Uterine smooth muscle cell (primary cell): ENCODE data around the gene PIK3R5. TPM values are rescaled to one million over a fixed set of nuclear protein-coding genes. Genes with fewer than 3 reads are reported as not detected.

Experiments used
- total RNA-seq: library from RNA; depleted of rRNA; stranded (reverse); fragments of >200 nt; gene quantifications from 2 replicates; pipeline ENCODE4 v1.2.3, GENCODE V29; 2014

PIK3R5 gene, protein sequence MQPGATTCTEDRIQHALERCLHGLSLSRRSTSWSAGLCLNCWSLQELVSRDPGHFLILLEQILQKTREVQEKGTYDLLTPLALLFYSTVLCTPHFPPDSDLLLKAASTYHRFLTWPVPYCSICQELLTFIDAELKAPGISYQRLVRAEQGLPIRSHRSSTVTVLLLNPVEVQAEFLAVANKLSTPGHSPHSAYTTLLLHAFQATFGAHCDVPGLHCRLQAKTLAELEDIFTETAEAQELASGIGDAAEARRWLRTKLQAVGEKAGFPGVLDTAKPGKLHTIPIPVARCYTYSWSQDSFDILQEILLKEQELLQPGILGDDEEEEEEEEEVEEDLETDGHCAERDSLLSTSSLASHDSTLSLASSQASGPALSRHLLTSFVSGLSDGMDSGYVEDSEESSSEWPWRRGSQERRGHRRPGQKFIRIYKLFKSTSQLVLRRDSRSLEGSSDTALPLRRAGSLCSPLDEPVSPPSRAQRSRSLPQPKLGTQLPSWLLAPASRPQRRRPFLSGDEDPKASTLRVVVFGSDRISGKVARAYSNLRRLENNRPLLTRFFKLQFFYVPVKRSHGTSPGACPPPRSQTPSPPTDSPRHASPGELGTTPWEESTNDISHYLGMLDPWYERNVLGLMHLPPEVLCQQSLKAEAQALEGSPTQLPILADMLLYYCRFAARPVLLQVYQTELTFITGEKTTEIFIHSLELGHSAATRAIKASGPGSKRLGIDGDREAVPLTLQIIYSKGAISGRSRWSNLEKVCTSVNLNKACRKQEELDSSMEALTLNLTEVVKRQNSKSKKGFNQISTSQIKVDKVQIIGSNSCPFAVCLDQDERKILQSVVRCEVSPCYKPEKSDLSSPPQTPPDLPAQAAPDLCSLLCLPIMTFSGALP
- not detected in 2 replicates for total RNA-seq

DNA sequence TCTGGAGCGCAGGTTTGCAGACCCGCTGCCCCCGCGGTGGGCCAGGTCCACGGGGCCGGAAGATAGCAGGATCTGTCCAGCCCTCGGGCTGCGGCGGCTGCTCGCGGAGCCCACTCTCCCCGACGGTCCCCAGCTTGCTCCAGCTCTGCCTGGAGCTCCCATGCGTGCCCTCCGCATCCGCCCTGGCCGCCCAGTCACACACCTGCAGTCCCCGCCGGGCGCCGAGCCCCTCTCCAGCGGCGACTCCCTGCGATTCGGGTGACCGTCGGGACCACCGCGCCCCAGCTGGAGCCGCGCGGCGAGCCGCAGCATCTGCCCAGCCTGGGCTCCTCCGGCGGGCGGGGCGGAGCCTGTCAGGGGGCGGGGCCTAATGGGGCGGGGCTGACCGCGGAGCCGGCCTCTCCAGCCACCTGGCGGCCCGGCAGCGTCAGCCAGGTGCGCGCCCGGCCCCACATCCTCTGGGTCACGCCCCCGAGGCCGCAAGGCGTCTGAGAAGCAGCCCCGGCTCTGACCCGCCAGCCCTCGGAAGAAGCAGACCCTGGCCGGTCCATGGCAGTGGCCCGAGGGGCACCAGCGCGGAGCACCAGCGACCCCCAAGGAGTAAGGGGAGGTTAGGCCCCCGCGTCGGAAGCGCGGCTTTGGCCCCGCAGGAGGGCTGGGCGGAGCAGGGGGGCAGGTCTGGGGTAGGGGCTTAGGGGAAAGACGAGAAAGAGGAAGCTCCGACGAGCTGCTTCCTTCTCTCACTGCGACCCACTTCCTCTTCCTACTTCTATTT, at the start of gene PIK3R5:
Gene PIK3R5 (minus strand): TSS at position 314 of the 775 bp plus-strand sequence. CDS start 54,213 bp downstream, outside the sequence.

DNA sequence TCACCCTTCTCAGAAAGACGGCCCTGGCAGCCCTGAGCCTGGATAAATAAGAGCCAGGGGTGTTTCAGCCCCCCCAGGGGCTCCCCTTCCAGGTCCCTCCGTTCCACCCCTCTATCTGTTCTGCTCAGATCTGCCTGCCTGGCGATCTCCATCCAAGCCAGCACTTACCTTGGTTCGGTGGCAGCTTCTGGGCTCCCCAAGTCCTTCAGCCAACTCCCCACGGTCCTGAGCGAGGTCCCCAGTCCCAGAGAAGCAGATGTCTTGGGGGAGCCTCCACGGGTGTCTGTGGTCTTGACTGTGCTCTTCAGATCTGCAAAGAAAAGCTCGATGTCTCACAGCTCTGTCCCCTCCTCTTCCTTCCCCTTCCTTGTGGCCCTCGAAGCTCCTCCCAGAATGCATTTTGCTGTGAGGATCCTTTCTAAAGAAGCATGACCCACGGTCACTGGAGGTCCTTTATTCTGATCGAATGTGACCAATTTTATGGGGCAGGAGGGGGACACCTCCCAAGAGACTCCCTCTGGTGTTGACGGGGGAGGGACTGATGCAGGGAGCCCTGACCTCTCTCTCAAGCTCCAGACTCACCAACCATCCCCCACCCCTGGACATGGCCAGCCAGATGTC, 98.0 kb downstream of the PIK3R5 start, which contains the start of gene PIK3R6:
Gene PIK3R6 (minus strand): TSS at position 314 of the 621 bp plus-strand sequence. CDS start 17,880 bp downstream, outside the sequence.

Other genes starting within 250 kb of the PIK3R5 start
- gene CCDC42, start 220.9 kb downstream of the PIK3R5 start, total RNA-seq: not detected in 2 replicates
- not detected in 2 replicates for gene SPDYE4, start 207.2 kb downstream of the PIK3R5 start, total RNA-seq
- gene MFSD6L, start 166.3 kb downstream of the PIK3R5 start, total RNA-seq: not detected in 2 replicates
- 0.22 TPM in 1 of 2 replicates, not detected in the other for gene PIK3R6, start 98.0 kb downstream of the PIK3R5 start, total RNA-seq
- 0.11 and 0.12 TPM in 2 replicates for gene NTN1, start 55.8 kb upstream of the PIK3R5 start, total RNA-seq